ENCODE measurements around the gene NRP2. TPM values are rescaled to one million over a fixed set of nuclear protein-coding genes. Genes with fewer than 3 reads are reported as not detected.

The NRP2 gene
- total RNA-seq, 2 donors from 2014 or later = 69.7 to 92.4 TPM

DNA sequence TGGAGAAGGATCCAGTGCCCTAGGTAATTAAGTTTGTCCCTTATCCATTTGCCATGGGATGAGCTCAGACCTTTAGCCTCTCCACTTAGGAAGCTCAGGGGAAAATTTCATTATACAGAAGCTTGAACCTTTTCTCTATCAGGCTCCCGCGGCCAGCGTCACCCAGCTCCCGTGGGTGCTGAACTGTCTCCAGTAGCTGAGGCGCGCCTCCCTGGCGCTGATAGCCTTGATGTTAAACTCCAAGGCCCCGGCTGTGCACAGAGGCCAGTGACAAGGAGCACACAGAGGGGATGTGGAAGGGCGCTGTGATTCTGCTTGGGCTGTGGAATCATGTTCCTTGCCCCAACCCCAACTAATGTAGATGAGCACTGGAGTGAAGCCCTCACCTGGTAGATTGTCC, 50.8 kb downstream of the NRP2 start:
- TF ChIP-seq, protein P1, sequence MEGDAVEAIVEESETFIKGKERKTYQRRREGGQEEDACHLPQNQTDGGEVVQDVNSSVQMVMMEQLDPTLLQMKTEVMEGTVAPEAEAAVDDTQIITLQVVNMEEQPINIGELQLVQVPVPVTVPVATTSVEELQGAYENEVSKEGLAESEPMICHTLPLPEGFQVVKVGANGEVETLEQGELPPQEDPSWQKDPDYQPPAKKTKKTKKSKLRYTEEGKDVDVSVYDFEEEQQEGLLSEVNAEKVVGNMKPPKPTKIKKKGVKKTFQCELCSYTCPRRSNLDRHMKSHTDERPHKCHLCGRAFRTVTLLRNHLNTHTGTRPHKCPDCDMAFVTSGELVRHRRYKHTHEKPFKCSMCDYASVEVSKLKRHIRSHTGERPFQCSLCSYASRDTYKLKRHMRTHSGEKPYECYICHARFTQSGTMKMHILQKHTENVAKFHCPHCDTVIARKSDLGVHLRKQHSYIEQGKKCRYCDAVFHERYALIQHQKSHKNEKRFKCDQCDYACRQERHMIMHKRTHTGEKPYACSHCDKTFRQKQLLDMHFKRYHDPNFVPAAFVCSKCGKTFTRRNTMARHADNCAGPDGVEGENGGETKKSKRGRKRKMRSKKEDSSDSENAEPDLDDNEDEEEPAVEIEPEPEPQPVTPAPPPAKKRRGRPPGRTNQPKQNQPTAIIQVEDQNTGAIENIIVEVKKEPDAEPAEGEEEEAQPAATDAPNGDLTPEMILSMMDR (conservative IDR thresholded peaks at IDR 0.05) = no peak
- Mint-ChIP-seq H3K9me3 (no peaks in the 10 kb centered on the region), H3K4me1 (peaks cover 39% of the 10 kb centered on the region), H3K36me3 (ENCODE audit: low read depth) (peaks cover 42% of the 10 kb centered on the region), H3K4me3 (no peak overlapping the region), H3K27me3 (ENCODE audit: insufficient read depth) (peaks cover under 1% of the 10 kb centered on the region), H3K27ac (no peak overlapping the region)
- peaks cover 82% of the 10 kb centered on the region for H3K36me3 ChIP-seq (ENCODE audit: control insufficient read depth, insufficient read depth, low read length)
- H3K4me3 ChIP-seq (ENCODE audit: low read length) = no peak overlapping the region
- H3K4me1 ChIP-seq (ENCODE audit: control insufficient read depth, insufficient read depth, low read length) = peaks cover 10% of the 10 kb centered on the region
- DNase-seq = no peak
- WGBS, 2 experiments (ENCODE audit: insufficient coverage in 1 of 2, insufficient read length in 1 of 2) = 95 to 100% methylated on average over 8 to 9 of the region's 9 CpGs
- no peaks in the 10 kb centered on the region for H3K27me3 ChIP-seq (ENCODE audit: control insufficient read depth, insufficient read depth, low read length, poor library complexity, severe bottlenecking)
- no peaks in the 10 kb centered on the region for H3K9me3 ChIP-seq (ENCODE audit: control insufficient read depth, low read length)
- H3K9ac ChIP-seq (ENCODE audit: extremely low read depth, low read length, poor library complexity, severe bottlenecking) = no peak overlapping the region
- H3K27ac ChIP-seq (ENCODE audit: low read depth, low read length) = no peak overlapping the region

DNA sequence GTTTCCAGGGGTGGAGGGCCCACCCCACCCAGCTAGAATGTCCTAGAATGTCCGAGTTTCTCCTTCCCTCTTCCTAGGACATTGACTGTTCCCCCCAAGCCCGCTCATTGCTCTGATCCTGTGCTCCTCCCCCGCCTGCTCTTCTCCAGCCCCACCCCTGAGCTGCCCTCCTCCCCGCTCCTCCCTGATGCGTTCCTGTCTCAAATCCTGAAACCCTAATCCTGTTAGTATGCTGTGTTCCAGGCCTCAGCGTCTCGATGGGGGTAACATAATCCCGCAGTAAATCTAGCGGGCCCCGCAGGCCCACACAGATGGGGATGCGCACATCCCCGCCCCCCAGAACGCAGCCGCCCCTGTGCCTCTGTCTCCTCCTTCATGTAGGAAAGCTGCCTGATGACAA, 51.3 kb downstream of the NRP2 start:
- no peak overlapping the region for H3K4me3 ChIP-seq (ENCODE audit: low read length)
- Mint-ChIP-seq H3K27me3 (ENCODE audit: insufficient read depth) (peaks cover 1% of the 10 kb centered on the region), H3K4me3 (no peak overlapping the region), H3K27ac (peak overlapping the region; percentile 87), H3K36me3 (ENCODE audit: low read depth) (peaks cover 41% of the 10 kb centered on the region), H3K9me3 (no peaks in the 10 kb centered on the region), H3K4me1 (peaks cover 39% of the 10 kb centered on the region)
- no peaks in the 10 kb centered on the region for H3K27me3 ChIP-seq (ENCODE audit: control insufficient read depth, insufficient read depth, low read length, poor library complexity, severe bottlenecking)
- H3K36me3 ChIP-seq (ENCODE audit: control insufficient read depth, insufficient read depth, low read length) = peaks cover 82% of the 10 kb centered on the region
- WGBS, 2 experiments (ENCODE audit: insufficient coverage in 1 of 2, insufficient read length in 1 of 2) = 71 to 78% methylated on average over 9 to 14 of the region's 14 CpGs
- H3K4me1 ChIP-seq (ENCODE audit: control insufficient read depth, insufficient read depth, low read length) = peaks cover 10% of the 10 kb centered on the region
- H3K9me3 ChIP-seq (ENCODE audit: control insufficient read depth, low read length) = no peaks in the 10 kb centered on the region
- peak; percentile 74 for DNase-seq
- TF ChIP-seq, protein P1 (conservative IDR thresholded peaks at IDR 0.05) = no peak
- H3K9ac ChIP-seq (ENCODE audit: extremely low read depth, low read length, poor library complexity, severe bottlenecking) = no peak overlapping the region
- peak overlapping the region; percentile 12 for H3K27ac ChIP-seq (ENCODE audit: low read depth, low read length)

DNA sequence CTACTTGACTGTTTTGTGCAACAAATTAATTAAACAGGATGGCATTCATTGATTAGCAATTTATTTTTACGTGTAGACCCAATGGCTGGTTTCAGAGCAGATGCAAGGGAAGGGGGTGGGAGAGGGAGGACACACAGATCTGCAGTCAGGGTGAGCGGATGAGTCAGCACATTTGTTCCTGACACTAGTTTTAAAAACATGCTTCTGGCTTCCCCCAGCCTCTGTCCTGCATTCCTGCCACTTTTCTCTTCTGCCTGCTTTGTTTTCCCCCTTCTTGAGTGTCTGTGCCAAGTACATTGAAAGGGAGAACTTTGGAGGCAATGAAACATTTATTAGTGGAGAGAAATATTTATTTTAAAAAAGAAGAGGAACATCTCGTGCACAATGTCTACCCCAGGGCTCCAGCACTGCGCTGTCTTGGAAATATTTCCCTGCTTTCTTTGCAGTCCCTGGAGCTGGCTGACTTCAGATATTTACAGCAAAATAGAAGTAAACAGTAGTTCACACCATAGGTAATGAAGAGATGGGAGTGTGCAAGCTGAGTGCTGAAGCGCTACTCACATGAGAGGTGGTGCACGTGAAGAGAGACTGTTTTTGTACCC, 52.2 kb downstream of the NRP2 start:
- DNase-seq = peak; percentile 80
- Histone ChIP-seq H3K36me3 (ENCODE audit: control insufficient read depth, insufficient read depth, low read length) (peaks cover 83% of the 10 kb centered on the region), H3K9me3 (ENCODE audit: control insufficient read depth, low read length) (no peaks in the 10 kb centered on the region), H3K27ac (ENCODE audit: low read depth, low read length) (no peak overlapping the region), H3K27me3 (ENCODE audit: control insufficient read depth, insufficient read depth, low read length, poor library complexity, severe bottlenecking) (no peaks in the 10 kb centered on the region), H3K9ac (ENCODE audit: extremely low read depth, low read length, poor library complexity, severe bottlenecking) (no peak overlapping the region), H3K4me1 (ENCODE audit: control insufficient read depth, insufficient read depth, low read length) (peaks cover 10% of the 10 kb centered on the region), H3K4me3 (ENCODE audit: low read length) (no peak overlapping the region)
- Mint-ChIP-seq H3K27me3 (ENCODE audit: insufficient read depth) (peaks cover 1% of the 10 kb centered on the region), H3K36me3 (ENCODE audit: low read depth) (peaks cover 45% of the 10 kb centered on the region), H3K27ac (peak overlapping the region; percentile 94), H3K4me3 (no peak overlapping the region), H3K9me3 (no peaks in the 10 kb centered on the region), H3K4me1 (peaks cover 39% of the 10 kb centered on the region)
- TF ChIP-seq, protein P1 (conservative IDR thresholded peaks at IDR 0.05) = no peak
- WGBS, 2 experiments (ENCODE audit: insufficient coverage in 1 of 2, insufficient read length in 1 of 2) = 86 to 92% methylated on average over 4 to 6 of the region's 6 CpGs

Data from endodermal cell (in vitro differentiated cells).